ENCODE data around the gene JCHAIN. TPM values are rescaled to one million over a fixed set of nuclear protein-coding genes. Genes with fewer than 3 reads are reported as not detected.
"Not testable (repeated sequence)": the region's sequence is repeated elsewhere in the genome, so short reads cannot be mapped to it uniquely, and the experiment has no call there.

Gene JCHAIN
- polyA plus RNA-seq, 1 donor (not counting 4 experiments of a cell fraction or from before 2014, with no cell fraction given) = not detected

DNA sequence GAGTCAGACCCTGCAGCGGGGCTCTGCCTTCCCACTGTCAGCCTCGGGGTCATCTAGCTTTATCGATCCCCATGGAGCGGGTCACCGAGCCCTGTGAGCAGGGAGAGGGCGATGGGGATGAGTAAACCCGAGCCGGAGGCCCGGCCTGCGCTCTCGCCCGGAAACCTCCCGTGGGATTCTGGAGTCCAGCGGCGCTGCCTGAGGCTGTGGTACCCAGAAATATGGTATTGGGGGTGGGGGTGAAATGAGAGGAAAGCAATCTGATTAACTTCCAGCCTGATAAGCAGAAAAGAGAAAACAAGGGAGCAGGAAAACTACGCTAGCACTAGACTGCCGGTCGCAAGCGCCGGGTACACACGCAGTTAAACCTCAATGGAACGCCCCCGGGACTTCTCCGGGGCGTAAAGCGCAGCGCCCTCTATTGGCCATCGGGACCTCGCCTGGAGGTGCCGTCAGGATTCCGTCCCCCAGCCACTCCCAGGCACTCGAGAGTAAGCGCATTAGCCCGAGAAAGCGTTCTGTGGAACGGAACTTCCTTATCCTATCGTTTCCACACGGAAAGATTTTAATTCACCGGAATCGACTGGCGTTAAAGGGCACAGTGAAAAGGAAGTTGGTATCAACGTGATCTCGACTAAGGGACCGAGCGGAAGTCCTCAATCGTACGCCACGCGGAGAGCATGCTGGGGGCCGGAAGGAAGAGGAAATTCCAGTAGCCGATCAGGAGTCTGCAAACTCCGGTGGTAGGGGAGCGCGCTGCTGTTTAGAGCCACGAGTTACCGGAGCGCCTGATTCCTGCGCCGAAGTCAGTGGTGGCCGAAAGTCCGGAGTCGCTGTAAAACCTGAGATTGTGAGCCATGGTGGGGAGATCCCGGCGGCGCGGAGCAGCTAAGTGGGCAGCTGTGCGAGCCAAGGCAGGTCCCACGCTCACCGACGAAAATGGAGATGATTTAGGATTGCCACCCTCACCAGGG lies 21.8 kb upstream of the JCHAIN start, which contains the start of gene UTP3:
TSS of gene UTP3 (plus strand) at position 712 of the 974 bp plus-strand sequence. CDS start at position 858, 146 bp downstream.
- peak within 1 kb of the TSS; percentile 99 for H3K4me2 ChIP-seq (ENCODE audit: control insufficient read depth, extremely low read depth, insufficient read depth, low read depth, low read length)
- TF ChIP-seq EZH2 (IDR thresholded peaks at IDR 0.05; ENCODE audit: low read length) = no peak
- TF ChIP-seq, protein P1, sequence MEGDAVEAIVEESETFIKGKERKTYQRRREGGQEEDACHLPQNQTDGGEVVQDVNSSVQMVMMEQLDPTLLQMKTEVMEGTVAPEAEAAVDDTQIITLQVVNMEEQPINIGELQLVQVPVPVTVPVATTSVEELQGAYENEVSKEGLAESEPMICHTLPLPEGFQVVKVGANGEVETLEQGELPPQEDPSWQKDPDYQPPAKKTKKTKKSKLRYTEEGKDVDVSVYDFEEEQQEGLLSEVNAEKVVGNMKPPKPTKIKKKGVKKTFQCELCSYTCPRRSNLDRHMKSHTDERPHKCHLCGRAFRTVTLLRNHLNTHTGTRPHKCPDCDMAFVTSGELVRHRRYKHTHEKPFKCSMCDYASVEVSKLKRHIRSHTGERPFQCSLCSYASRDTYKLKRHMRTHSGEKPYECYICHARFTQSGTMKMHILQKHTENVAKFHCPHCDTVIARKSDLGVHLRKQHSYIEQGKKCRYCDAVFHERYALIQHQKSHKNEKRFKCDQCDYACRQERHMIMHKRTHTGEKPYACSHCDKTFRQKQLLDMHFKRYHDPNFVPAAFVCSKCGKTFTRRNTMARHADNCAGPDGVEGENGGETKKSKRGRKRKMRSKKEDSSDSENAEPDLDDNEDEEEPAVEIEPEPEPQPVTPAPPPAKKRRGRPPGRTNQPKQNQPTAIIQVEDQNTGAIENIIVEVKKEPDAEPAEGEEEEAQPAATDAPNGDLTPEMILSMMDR (optimal IDR thresholded peaks at IDR 0.05 in 1 of 3, IDR thresholded peaks at IDR 0.05 in 1 of 3, conservative IDR thresholded peaks at IDR 0.05 in 1 of 3; ENCODE audit: extremely low read depth in 1 of 3, insufficient read depth in 2 of 3, low read length in 3 of 3) = peak; percentile 95 to 99 (median 98)
- DNase-seq (ENCODE audit: low read depth, low spot score) (peak; percentile 57), FAIRE-seq (peak; percentile 88)
- H3K4me3 ChIP-seq (ENCODE audit: control insufficient read depth in 2 of 3, extremely low read depth in 1 of 3, insufficient read depth in 2 of 3, low read depth in 1 of 3, low read length in 3 of 3) = peak within 1 kb of the TSS; percentile 98 to 100 (median 99)
- H3K36me3 ChIP-seq (ENCODE audit: control insufficient read depth in 2 of 2, extremely low read depth in 1 of 2, insufficient read depth in 2 of 2, low read length in 2 of 2) = peaks cover 0 to 5% of the 10 kb centered on the region in 2 experiments
- H3K9me3 ChIP-seq (ENCODE audit: control insufficient read depth, low read depth, low read length) = no peaks in the 10 kb centered on the region
- H2AFZ ChIP-seq (ENCODE audit: control insufficient read depth, low read length) = peak within 1 kb of the TSS; percentile 99
- peaks cover 19% of the 10 kb centered on the region for H3K4me1 ChIP-seq (ENCODE audit: control insufficient read depth, extremely low read depth, insufficient read depth, low read length)
- peaks cover 39% of the 10 kb centered on the region for H3K79me2 ChIP-seq (ENCODE audit: control insufficient read depth, insufficient read depth, low read length)
- H3K9ac ChIP-seq (ENCODE audit: control insufficient read depth, extremely low read depth, insufficient read depth, low read length) = peak within 1 kb of the TSS; percentile 92
- H3K9me1 ChIP-seq (ENCODE audit: control insufficient read depth, extremely low read depth, insufficient read depth, low read length) = no peaks in the 10 kb centered on the region
- no peaks in the 10 kb centered on the region for H4K20me1 ChIP-seq (ENCODE audit: control insufficient read depth, extremely low read depth, insufficient read depth, low read length)
- peak within 1 kb of the TSS; percentile 90 for H3K27ac ChIP-seq (ENCODE audit: control insufficient read depth, insufficient read depth, low read length)
- no peaks in the 10 kb centered on the region for H3K27me3 ChIP-seq (ENCODE audit: control insufficient read depth, extremely low read depth, insufficient read depth, low read length)
- dilution Hi-C loops (cut with MboI; ENCODE audit: extremely low pct_ligation_motif_present, low sequenced_read_pairs) = no loop called here

DNA sequence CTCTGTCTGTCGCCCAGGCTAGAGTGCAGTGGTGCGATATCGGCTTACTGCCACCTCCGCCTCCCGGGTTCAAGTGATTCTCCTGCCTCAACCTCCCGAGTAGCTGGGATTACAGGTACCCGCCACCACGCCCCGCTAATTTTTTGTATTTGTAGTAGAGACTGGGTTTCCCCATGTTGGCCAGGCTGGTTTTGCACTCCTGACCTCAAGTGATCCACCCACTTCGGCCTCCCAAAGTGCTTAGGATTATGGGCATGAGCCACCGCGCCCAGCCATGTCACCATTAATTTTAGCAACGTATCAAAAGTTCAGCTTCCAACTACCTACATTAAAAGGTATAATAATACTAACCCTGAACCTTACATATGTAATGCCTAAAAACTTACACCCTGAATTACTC lies 21.1 kb upstream of the JCHAIN start:
- H3K27me3 ChIP-seq (ENCODE audit: control insufficient read depth, extremely low read depth, insufficient read depth, low read length) = no peaks in the 10 kb centered on the region
- DNase-seq (ENCODE audit: low read depth, low spot score) (no peak), FAIRE-seq (no peak)
- H3K27ac ChIP-seq (ENCODE audit: control insufficient read depth, insufficient read depth, low read length) = peak overlapping the region; percentile 90
- peak overlapping the region; percentile 99 for H2AFZ ChIP-seq (ENCODE audit: control insufficient read depth, low read length)
- peak overlapping the region; percentile 98 to 100 (median 99) for H3K4me3 ChIP-seq (ENCODE audit: control insufficient read depth in 2 of 3, extremely low read depth in 1 of 3, insufficient read depth in 2 of 3, low read depth in 1 of 3, low read length in 3 of 3)
- H4K20me1 ChIP-seq (ENCODE audit: control insufficient read depth, extremely low read depth, insufficient read depth, low read length) = no peaks in the 10 kb centered on the region
- no peaks in the 10 kb centered on the region for H3K9me1 ChIP-seq (ENCODE audit: control insufficient read depth, extremely low read depth, insufficient read depth, low read length)
- H3K4me1 ChIP-seq (ENCODE audit: control insufficient read depth, extremely low read depth, insufficient read depth, low read length) = peaks cover 19% of the 10 kb centered on the region
- TF ChIP-seq, protein P1 (optimal IDR thresholded peaks at IDR 0.05 in 1 of 3, IDR thresholded peaks at IDR 0.05 in 1 of 3, conservative IDR thresholded peaks at IDR 0.05 in 1 of 3; ENCODE audit: extremely low read depth in 1 of 3, insufficient read depth in 2 of 3, low read length in 3 of 3) = no peak
- no peak for TF ChIP-seq EZH2 (IDR thresholded peaks at IDR 0.05; ENCODE audit: low read length)
- H3K79me2 ChIP-seq (ENCODE audit: control insufficient read depth, insufficient read depth, low read length) = peaks cover 37% of the 10 kb centered on the region
- H3K4me2 ChIP-seq (ENCODE audit: control insufficient read depth, extremely low read depth, insufficient read depth, low read depth, low read length) = peak overlapping the region; percentile 99
- no peaks in the 10 kb centered on the region for H3K9me3 ChIP-seq (ENCODE audit: control insufficient read depth, low read depth, low read length)
- dilution Hi-C loops (cut with MboI; ENCODE audit: extremely low pct_ligation_motif_present, low sequenced_read_pairs) = no loop called here
- H3K9ac ChIP-seq (ENCODE audit: control insufficient read depth, extremely low read depth, insufficient read depth, low read length) = peak overlapping the region; percentile 92
- peaks cover 0 to 5% of the 10 kb centered on the region in 2 experiments for H3K36me3 ChIP-seq (ENCODE audit: control insufficient read depth in 2 of 2, extremely low read depth in 1 of 2, insufficient read depth in 2 of 2, low read length in 2 of 2)

DNA sequence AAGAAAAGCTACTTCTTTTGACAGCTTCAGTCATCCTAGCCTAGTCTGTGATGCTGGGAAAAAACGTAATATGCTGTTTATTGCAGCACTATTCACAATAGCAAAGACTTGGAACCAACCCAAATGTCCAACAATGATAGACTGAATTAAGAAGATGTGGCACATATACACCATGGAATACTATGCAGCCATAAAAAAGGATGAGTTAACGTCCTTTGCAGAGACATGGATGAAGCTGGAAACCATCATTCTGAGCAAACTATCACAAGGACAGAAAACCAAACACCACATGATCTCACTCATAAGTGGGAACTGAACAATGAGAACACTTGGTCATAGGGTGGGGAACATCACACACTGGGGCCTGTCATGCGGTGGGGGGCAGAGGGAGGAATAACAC lies 15.8 kb upstream of the JCHAIN start:
- H3K9me1 ChIP-seq (ENCODE audit: control insufficient read depth, extremely low read depth, insufficient read depth, low read length); H3K27me3 ChIP-seq (ENCODE audit: control insufficient read depth, extremely low read depth, insufficient read depth, low read length); H3K9me3 ChIP-seq (ENCODE audit: control insufficient read depth, low read depth, low read length); H4K20me1 ChIP-seq (ENCODE audit: control insufficient read depth, extremely low read depth, insufficient read depth, low read length); H3K4me1 ChIP-seq (ENCODE audit: control insufficient read depth, extremely low read depth, insufficient read depth, low read length); H3K9ac ChIP-seq (ENCODE audit: control insufficient read depth, extremely low read depth, insufficient read depth, low read length); H3K36me3 ChIP-seq (ENCODE audit: control insufficient read depth in 2 of 2, extremely low read depth in 1 of 2, insufficient read depth in 2 of 2, low read length in 2 of 2); H3K4me3 ChIP-seq (ENCODE audit: control insufficient read depth in 2 of 3, extremely low read depth in 1 of 3, insufficient read depth in 2 of 3, low read depth in 1 of 3, low read length in 3 of 3); FAIRE-seq; H3K4me2 ChIP-seq (ENCODE audit: control insufficient read depth, extremely low read depth, insufficient read depth, low read depth, low read length); H3K79me2 ChIP-seq (ENCODE audit: control insufficient read depth, insufficient read depth, low read length); dilution Hi-C loops (cut with MboI; ENCODE audit: extremely low pct_ligation_motif_present, low sequenced_read_pairs); DNase-seq (ENCODE audit: low read depth, low spot score); H2AFZ ChIP-seq (ENCODE audit: control insufficient read depth, low read length); H3K27ac ChIP-seq (ENCODE audit: control insufficient read depth, insufficient read depth, low read length): not testable (repeated sequence)

All from keratinocyte (primary cell).